ELR (cell line): ENCODE measurements around the gene TBCD.

Source experiments
- DNase-seq: peaks from one replicate; pipeline ENCODE4 v3.0.0-alpha.2; 2015; ENCODE audit warnings: low read depth

Gene TBCD

DNA sequence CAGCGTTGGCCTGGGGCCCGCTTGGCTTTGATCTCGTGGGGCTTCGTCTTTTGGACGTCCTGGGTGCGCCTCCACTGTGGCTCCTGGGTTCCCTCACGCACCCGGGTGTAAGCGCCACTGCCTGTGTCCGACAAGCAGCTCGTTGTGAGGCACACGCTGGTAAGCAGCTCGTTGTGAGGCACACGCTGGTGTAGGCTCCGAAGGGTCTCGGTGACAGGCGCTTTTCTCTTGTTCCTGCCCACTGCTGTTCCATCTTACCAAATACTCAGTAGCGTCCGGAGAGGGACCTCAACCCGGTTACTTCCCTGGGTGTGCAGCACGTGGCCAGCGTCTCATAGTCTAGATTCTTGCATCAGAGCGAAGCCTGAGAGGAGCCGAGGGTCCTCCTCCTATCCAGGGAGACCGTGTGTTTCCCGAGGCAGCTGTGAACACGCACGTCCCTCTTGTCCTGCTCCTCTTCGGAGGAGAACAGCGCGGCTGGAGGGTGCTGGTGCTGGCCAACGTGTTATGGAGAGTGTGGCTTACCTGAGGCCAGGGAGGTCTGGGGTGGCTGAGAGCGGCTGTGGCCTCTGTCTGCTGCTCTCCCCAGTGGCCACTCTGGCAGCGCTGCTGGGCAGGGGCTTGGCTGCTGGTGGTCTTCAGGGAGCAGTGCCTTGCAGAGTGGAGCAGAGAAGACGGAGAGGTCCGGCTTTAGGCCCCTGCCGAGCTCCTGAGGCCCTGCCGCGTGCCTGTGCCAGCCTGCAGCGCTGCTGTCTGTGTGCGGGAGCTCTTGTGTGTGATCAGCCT lies 120.1 kb downstream of the TBCD start:
- no peak for DNase-seq

GRCh38 chr17:82872591-82873520 lies 121.0 kb downstream of the TBCD start:
- DNase-seq, result no peak

GRCh38 chr17:82873521-82873920 lies 121.7 kb downstream of the TBCD start:
- no peak for DNase-seq

DNA sequence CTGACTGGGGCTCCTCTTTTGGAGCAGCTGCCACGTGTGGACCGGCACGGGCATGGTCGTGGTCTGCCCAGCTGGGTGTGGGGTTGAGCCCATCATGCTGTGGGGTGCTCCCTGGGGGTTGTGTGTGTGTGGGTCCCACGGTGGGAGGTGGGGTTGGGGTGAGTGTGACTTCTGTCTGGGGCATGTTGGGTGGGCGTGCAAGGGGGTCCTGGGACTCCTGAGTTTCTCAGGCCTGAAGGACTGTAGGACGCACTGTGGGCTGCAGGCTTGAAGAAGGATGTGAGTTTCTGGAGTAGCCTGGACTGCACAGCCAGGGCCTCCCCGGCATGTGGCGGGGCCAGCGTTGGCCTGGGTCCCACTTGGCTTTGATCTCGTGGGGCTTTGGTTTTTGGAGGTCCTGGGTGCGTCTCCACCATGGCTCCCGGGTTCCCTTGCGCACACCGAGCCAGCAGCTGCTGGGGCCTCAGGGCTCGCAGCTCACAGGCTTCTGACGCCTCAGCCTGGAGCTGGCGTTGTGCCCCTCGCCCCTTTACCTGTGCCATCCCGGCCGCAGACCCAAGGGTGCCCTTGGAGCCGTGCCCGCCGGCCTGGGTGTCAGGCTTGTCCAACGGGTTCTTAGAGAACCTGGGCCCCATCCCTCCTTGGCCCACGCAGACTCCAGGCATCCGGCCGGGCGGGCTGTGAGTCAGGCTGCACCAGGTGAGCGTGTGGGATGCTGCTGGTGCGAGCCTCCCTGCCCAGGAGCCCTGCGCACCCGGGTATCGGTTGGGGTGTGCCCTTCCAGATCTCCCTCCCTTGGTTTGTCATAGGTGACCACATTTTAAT lies 122.4 kb downstream of the TBCD start:
- DNase-seq, result no peak

GRCh38 chr17:82875407-82875856 lies 123.6 kb downstream of the TBCD start:
- DNase-seq, result no peak

- DNase-seq, result peak; percentile 14
Observed at GRCh38 chr17:82876149-82876548, 124.3 kb downstream of the TBCD start.

GRCh38 chr17:82876602-82877379 lies 124.9 kb downstream of the TBCD start:
- DNase-seq, result peak; percentile 49

DNA sequence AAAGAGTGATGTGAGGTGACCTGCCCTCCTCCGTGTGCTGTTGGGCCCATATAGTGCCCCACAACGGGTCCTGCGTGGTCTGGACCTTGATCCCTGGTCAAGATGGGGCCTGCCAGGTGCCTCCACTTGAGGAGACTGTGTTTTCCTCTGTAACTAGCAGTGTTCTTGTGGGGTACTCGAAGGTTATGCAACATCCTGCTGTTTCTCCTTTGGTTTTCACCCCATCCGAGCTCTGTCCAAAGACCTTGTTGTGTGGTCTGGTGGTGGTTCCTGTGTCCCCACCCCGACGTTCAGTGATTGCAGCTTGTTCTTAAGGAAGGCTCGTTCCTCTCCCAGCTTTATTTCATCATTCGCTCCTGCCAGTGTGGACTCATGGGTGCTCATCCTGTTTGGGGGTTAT lies 126.7 kb downstream of the TBCD start:
- DNase-seq, result no peak

DNA sequence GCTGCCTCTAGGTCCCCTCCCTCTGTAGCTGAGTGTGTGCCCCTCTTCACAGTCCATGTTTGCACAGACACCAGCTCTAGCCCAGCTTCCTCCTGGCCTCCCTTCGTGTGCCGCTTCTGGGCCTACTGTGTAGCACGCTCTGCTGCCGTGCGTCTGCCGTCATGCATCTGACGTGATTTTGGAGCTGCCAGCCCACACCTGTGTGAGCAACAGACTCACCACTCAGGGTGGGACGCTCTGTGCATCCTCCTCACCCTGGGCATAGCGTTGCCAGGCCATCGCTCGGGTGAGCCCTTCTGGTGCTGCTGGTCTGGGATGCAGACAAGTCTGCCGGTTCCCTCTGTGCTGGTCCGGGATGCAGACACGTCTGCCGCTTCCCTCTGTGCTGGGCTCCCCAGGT lies 127.4 kb downstream of the TBCD start:
- DNase-seq, result no peak

GRCh38 chr17:82880620-82881323 lies 128.9 kb downstream of the TBCD start:
- DNase-seq, result no peak

- no peak for DNase-seq
Observed at GRCh38 chr17:82881324-82881823, 129.5 kb downstream of the TBCD start.

DNA sequence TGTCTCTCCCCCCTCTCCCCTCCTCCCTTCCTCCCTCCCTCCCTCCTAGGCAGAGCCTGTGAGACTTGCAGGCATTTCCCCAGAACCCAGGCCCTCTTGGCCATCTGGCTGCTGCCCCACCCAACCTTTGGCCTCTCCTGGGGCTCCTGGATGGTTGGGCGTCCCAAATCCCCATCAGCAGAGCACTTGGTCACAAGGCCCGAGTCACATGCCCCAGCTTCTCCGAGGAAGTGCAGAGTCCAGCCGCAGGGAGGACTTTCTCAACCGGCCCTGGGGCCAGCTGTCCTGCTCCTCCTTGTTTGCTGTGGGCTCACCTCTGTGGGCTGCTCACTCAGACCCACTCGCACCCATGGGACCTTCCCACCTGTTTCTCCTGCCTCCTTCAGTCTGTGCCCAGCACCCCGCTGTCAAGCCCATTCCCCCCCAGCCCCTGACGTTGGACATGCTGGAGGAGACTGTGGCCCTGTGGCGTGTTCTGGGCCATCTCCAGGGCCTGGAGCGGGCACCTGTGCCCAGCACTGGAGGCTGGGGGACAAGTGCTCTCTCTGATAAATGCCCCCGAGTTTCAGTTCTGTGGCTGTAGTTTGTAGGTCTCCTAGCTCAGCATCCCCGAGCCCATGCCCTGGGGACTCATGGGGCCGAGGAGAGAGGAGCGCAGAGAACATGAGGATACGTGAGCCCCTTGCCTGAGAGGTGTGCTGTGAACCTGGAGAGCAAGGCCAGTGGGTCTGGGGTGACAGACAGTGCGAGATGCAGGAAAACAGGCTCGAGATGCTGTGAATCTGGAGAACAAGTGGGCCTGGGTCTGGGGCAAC lies 130.2 kb downstream of the TBCD start:
- no peak for DNase-seq

DNA sequence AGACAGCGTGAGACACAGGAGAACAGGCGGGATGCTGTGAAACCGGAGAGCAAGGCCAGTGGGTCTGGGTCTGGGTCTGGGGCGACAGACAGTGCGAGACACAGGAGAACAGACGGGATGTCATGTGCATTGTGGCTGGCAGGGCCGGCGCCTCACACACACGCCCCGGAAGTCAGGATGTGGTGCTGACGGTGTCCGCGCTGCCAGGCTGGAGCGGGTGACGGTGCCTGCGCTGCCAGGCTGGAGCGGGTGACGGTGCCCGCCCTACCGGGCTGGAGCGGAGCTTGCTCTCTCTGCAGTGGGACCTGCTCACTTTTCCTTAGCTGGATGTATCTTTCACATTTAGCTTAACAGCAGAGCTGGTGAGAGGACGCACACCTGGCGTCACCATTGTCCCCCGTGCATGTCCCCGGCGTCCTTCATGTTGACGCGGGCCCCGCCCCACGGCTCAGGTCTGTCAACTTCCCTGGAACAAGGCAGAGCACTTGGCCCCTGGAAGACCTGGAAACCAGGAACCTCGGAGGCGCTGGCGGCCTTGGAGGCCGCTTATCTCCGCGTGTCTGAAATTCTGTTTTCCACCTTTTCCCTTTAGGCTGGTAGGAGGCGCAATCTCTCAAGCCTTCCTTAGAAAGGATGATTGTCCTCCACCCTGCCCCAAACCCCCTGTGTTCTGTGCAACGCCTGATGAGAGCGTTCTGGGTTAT lies 131.0 kb downstream of the TBCD start:
- no peak for DNase-seq

DNA sequence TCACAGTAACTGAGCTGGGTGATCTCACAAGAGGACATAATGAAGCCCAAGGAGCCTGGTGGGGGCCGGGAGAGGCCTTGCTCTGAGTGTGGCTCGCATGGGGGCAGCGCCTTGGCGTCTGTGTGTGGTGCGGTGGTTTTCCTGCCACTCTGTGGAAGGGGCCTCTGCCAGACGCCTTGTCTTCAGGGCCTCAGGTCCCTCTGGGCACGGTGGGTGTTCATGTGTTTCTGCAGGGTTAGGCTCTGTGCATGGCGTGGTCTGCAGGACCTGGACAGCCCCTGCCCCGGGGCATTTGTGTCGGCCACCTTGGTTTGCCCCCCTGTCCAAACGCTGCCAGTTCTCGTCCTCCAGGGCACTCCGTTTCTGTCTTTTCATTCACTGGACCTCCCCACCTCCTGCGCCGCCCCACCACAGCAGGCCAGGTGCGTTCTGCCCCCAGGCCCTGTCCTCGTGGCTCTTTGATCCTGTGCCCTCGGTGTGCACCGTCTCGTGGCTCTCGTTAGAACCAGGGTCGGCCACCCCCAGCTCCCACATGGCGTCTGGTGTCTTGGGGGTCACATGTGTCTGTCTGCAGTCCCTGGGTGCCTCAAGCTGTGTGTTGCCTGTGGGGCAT lies 131.7 kb downstream of the TBCD start:
- no peak for DNase-seq

- no peak for DNase-seq
Observed at GRCh38 chr17:82884341-82884969, 132.6 kb downstream of the TBCD start.

DNA sequence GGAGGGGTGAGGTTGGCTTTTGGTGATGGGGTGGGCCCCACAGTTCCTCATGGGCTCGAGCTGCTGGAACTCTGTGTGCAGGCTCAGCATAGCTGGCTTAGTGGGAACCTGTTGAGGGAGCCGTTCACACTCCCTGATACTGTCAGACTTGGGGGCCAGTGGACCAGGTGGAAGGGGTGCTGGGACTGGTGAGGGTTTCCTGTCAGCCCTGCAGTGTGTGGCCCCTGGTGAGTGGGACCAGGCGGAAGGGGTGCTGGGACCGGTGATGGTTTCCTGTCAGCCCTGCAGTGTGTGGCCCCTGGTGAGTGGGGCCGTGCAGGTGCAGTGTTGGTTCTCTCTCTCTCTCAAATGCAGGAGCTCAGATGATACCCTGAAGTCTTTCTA lies 133.1 kb downstream of the TBCD start:
- DNase-seq, result no peak

DNA sequence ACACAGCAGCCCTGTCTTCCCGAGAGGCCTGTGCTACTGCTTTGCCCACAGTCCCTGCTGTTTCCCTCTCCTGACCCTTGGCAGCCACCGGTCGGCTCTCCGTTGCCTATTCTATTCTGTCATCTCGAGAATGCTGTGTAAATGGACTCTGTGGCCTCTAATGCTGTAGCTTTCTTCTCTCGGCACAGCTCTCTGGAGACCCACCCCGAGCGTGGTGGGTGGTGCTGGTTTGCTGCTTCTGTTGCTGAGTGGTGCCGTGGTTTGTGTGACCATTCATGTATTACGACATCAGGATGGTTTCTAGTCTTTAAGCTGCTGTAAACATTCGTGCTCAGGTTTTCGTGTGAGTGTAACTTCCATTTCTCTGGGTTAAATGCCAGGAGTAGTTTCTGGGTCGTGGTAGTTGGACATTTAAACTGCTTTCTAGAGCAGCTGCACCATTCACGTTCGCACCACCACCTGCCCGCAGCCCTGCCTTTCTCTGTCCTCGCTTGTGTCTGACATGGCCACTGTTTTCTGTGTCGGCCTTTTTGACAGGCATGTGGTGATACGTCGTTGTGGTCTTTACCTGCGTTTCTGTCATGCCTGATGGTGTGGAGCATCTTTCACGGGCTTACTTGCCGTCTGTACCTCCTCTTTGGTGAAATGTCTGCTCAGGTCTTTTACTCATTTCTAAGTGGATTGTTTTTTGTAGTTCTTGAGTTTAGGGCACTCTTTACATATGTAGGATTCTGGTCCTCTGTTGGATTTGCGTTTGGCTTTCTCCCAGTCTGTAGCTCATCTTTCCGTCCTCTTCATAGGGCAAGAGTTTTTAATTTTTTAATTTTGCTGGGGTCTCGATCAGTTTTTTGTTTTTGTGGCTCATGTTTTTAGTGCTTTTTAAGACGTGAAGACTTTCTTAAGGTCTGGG lies 135.6 kb downstream of the TBCD start:
- DNase-seq, result peak; percentile 16
